ENCODE data around the gene HEBP1.

HEBP1 gene

GRCh38 chr12:12990700-12991468 is 9.2 kb downstream of the HEBP1 start:
- Histone ChIP-seq H2BK120ac (ENCODE audit: low read depth, low read length) (no peak overlapping the region), H2AFZ (ENCODE audit: low read length) (no peak overlapping the region), H3K4me3 (ENCODE audit: low read length in 2 of 2) (no peak overlapping the region), H2BK5ac (ENCODE audit: low read length) (no peak overlapping the region), H3K36me3 (replicated peaks in 1 of 2; ENCODE audit: control insufficient read depth in 2 of 2, insufficient read depth in 2 of 2, low read length in 2 of 2) (peaks cover 10 to 31% of the 10 kb centered on the region in 2 donors), H4K91ac (ENCODE audit: low read depth, low read length, poor library complexity) (no peak overlapping the region), H2BK12ac (ENCODE audit: low read length) (no peak overlapping the region), H3K18ac (ENCODE audit: low read length) (no peak overlapping the region), H3K4ac (ENCODE audit: low read length) (no peak overlapping the region), H3K4me1 (ENCODE audit: control insufficient read depth in 2 of 2, insufficient read depth in 1 of 2, low read depth in 1 of 2, low read length in 2 of 2) (no peaks in the 10 kb centered on the region), H3K27me3 (ENCODE audit: control insufficient read depth in 3 of 3, insufficient read depth in 3 of 3, low read depth in 1 of 3, low read length in 3 of 3) (no peaks in the 10 kb centered on the region), H3K27ac (replicated peaks; ENCODE audit: low read length) (no peak overlapping the region), H3K79me1 (ENCODE audit: low read depth, low read length) (no peaks in the 10 kb centered on the region), H4K8ac (ENCODE audit: low read depth, low read length) (no peak overlapping the region), H3K4me2 (ENCODE audit: insufficient read depth, low read length, poor library complexity, severe bottlenecking) (no peak overlapping the region), H2AK5ac (ENCODE audit: low read depth, low read length) (no peak overlapping the region), H3K23ac (ENCODE audit: low read depth, low read length, poor library complexity) (no peak overlapping the region), H2BK15ac (ENCODE audit: low read length) (no peak overlapping the region), H3K9ac (ENCODE audit: low read depth, low read length, poor library complexity) (no peak overlapping the region), H3K14ac (ENCODE audit: low read length) (no peak overlapping the region), H3K9me3 (replicated peaks in 1 of 2; ENCODE audit: control insufficient read depth in 2 of 2, insufficient read depth in 1 of 2, low read depth in 1 of 2, low read length in 2 of 2) (peaks cover 0 to 2% of the 10 kb centered on the region in 2 donors)
- no CpG with 5 or more reads among the region's 7 CpGs for WGBS, 2 donors (ENCODE audit: extremely low coverage in 2 of 2, insufficient read length in 2 of 2, insufficient replicate concordance in 1 of 2)
- DNase-seq (ENCODE audit: low spot score) = no peak

GRCh38 chr12:12987421-12987820 is 12.6 kb downstream of the HEBP1 start:
- no CpG with 5 or more reads among the region's 5 CpGs for WGBS, 2 donors (ENCODE audit: extremely low coverage in 2 of 2, insufficient read length in 2 of 2, insufficient replicate concordance in 1 of 2)

GRCh38 chr12:12986775-12987331 is 13.2 kb downstream of the HEBP1 start:
- no peak overlapping the region for H3K18ac ChIP-seq (ENCODE audit: low read length)
- no peak overlapping the region for H2AK5ac ChIP-seq (ENCODE audit: low read depth, low read length)
- no peak for DNase-seq (ENCODE audit: low spot score)
- no peak overlapping the region for H3K14ac ChIP-seq (ENCODE audit: low read length)
- H3K79me1 ChIP-seq (ENCODE audit: low read depth, low read length) = no peaks in the 10 kb centered on the region
- peaks cover 12 to 54% of the 10 kb centered on the region in 2 donors for H3K36me3 ChIP-seq (replicated peaks in 1 of 2; ENCODE audit: control insufficient read depth in 2 of 2, insufficient read depth in 2 of 2, low read length in 2 of 2)
- no peak overlapping the region for H4K8ac ChIP-seq (ENCODE audit: low read depth, low read length)
- no peak overlapping the region for H2BK5ac ChIP-seq (ENCODE audit: low read length)
- H2BK12ac ChIP-seq (ENCODE audit: low read length) = no peak overlapping the region
- H2AFZ ChIP-seq (ENCODE audit: low read length) = no peak overlapping the region
- peaks cover 0 to 2% of the 10 kb centered on the region in 2 donors for H3K9me3 ChIP-seq (replicated peaks in 1 of 2; ENCODE audit: control insufficient read depth in 2 of 2, insufficient read depth in 1 of 2, low read depth in 1 of 2, low read length in 2 of 2)
- H2BK15ac ChIP-seq (ENCODE audit: low read length) = no peak overlapping the region
- H3K4ac ChIP-seq (ENCODE audit: low read length) = no peak overlapping the region
- no peak overlapping the region for H3K4me2 ChIP-seq (ENCODE audit: insufficient read depth, low read length, poor library complexity, severe bottlenecking)
- no peaks in the 10 kb centered on the region for H3K4me1 ChIP-seq (ENCODE audit: control insufficient read depth in 2 of 2, insufficient read depth in 1 of 2, low read depth in 1 of 2, low read length in 2 of 2)
- H3K23ac ChIP-seq (ENCODE audit: low read depth, low read length, poor library complexity) = no peak overlapping the region
- no peak overlapping the region for H3K9ac ChIP-seq (ENCODE audit: low read depth, low read length, poor library complexity)
- H3K27ac ChIP-seq (replicated peaks; ENCODE audit: low read length) = no peak overlapping the region
- H3K27me3 ChIP-seq (ENCODE audit: control insufficient read depth in 3 of 3, insufficient read depth in 3 of 3, low read depth in 1 of 3, low read length in 3 of 3) = no peaks in the 10 kb centered on the region
- no peak overlapping the region for H4K91ac ChIP-seq (ENCODE audit: low read depth, low read length, poor library complexity)
- WGBS, 2 donors (ENCODE audit: extremely low coverage in 2 of 2, insufficient read length in 2 of 2, insufficient replicate concordance in 1 of 2) = no CpG with 5 or more reads among the region's 10 CpGs
- H2BK120ac ChIP-seq (ENCODE audit: low read depth, low read length) = no peak overlapping the region
- no peak overlapping the region for H3K4me3 ChIP-seq (ENCODE audit: low read length in 2 of 2)

More at GRCh38 chr12:12987421-12987820, 12.6 kb downstream of the HEBP1 start:
- Histone ChIP-seq H3K27ac (replicated peaks; ENCODE audit: low read length) (no peak overlapping the region), H2BK120ac (ENCODE audit: low read depth, low read length) (no peak overlapping the region), H3K79me1 (ENCODE audit: low read depth, low read length) (no peaks in the 10 kb centered on the region), H2BK15ac (ENCODE audit: low read length) (no peak overlapping the region), H2AFZ (ENCODE audit: low read length) (no peak overlapping the region), H3K9ac (ENCODE audit: low read depth, low read length, poor library complexity) (no peak overlapping the region), H3K4me3 (ENCODE audit: low read length in 2 of 2) (no peak overlapping the region), H3K4me1 (ENCODE audit: control insufficient read depth in 2 of 2, insufficient read depth in 1 of 2, low read depth in 1 of 2, low read length in 2 of 2) (no peaks in the 10 kb centered on the region), H3K27me3 (ENCODE audit: control insufficient read depth in 3 of 3, insufficient read depth in 3 of 3, low read depth in 1 of 3, low read length in 3 of 3) (no peaks in the 10 kb centered on the region), H3K4ac (ENCODE audit: low read length) (no peak overlapping the region), H3K23ac (ENCODE audit: low read depth, low read length, poor library complexity) (no peak overlapping the region), H2BK12ac (ENCODE audit: low read length) (no peak overlapping the region), H3K4me2 (ENCODE audit: insufficient read depth, low read length, poor library complexity, severe bottlenecking) (no peak overlapping the region), H3K14ac (ENCODE audit: low read length) (no peak overlapping the region), H2BK5ac (ENCODE audit: low read length) (no peak overlapping the region), H4K91ac (ENCODE audit: low read depth, low read length, poor library complexity) (no peak overlapping the region), H3K36me3 (replicated peaks in 1 of 2; ENCODE audit: control insufficient read depth in 2 of 2, insufficient read depth in 2 of 2, low read length in 2 of 2) (peaks cover 12 to 52% of the 10 kb centered on the region in 2 donors), H3K9me3 (replicated peaks in 1 of 2; ENCODE audit: control insufficient read depth in 2 of 2, insufficient read depth in 1 of 2, low read depth in 1 of 2, low read length in 2 of 2) (peaks cover 0 to 2% of the 10 kb centered on the region in 2 donors), H2AK5ac (ENCODE audit: low read depth, low read length) (no peak overlapping the region), H3K18ac (ENCODE audit: low read length) (no peak overlapping the region), H4K8ac (ENCODE audit: low read depth, low read length) (no peak overlapping the region)
- no peak for DNase-seq (ENCODE audit: low spot score)

GRCh38 chr12:12985817-12986408 is 14.2 kb downstream of the HEBP1 start:
- Histone ChIP-seq H3K4ac (ENCODE audit: low read length) (no peak overlapping the region), H3K4me3 (ENCODE audit: low read length in 2 of 2) (no peak overlapping the region), H2BK5ac (ENCODE audit: low read length) (no peak overlapping the region), H3K36me3 (replicated peaks in 1 of 2; ENCODE audit: control insufficient read depth in 2 of 2, insufficient read depth in 2 of 2, low read length in 2 of 2) (peaks cover 16 to 61% of the 10 kb centered on the region in 2 donors), H3K14ac (ENCODE audit: low read length) (no peak overlapping the region), H4K8ac (ENCODE audit: low read depth, low read length) (no peak overlapping the region), H2BK12ac (ENCODE audit: low read length) (no peak overlapping the region), H3K9me3 (replicated peaks in 1 of 2; ENCODE audit: control insufficient read depth in 2 of 2, insufficient read depth in 1 of 2, low read depth in 1 of 2, low read length in 2 of 2) (peaks cover 0 to 2% of the 10 kb centered on the region in 2 donors), H2BK15ac (ENCODE audit: low read length) (no peak overlapping the region), H3K27ac (replicated peaks; ENCODE audit: low read length) (no peak overlapping the region), H4K91ac (ENCODE audit: low read depth, low read length, poor library complexity) (no peak overlapping the region), H3K79me1 (ENCODE audit: low read depth, low read length) (no peaks in the 10 kb centered on the region), H3K27me3 (ENCODE audit: control insufficient read depth in 3 of 3, insufficient read depth in 3 of 3, low read depth in 1 of 3, low read length in 3 of 3) (no peaks in the 10 kb centered on the region), H3K9ac (ENCODE audit: low read depth, low read length, poor library complexity) (no peak overlapping the region), H2AK5ac (ENCODE audit: low read depth, low read length) (no peak overlapping the region), H2AFZ (ENCODE audit: low read length) (no peak overlapping the region), H3K4me1 (ENCODE audit: control insufficient read depth in 2 of 2, insufficient read depth in 1 of 2, low read depth in 1 of 2, low read length in 2 of 2) (peaks cover 0 to under 1% of the 10 kb centered on the region in 2 donors), H3K4me2 (ENCODE audit: insufficient read depth, low read length, poor library complexity, severe bottlenecking) (no peak overlapping the region), H3K18ac (ENCODE audit: low read length) (no peak overlapping the region), H2BK120ac (ENCODE audit: low read depth, low read length) (no peak overlapping the region), H3K23ac (ENCODE audit: low read depth, low read length, poor library complexity) (no peak overlapping the region)
- WGBS, 2 donors (ENCODE audit: extremely low coverage in 2 of 2, insufficient read length in 2 of 2, insufficient replicate concordance in 1 of 2) = no CpG with 5 or more reads among the region's 4 CpGs
- DNase-seq (ENCODE audit: low spot score) = no peak

Data from neuronal stem cell (in vitro differentiated cells).